Effector CD8-positive, alpha-beta T cell (primary cell): ENCODE data around the gene SKA1.

Experiments used
- DNase-seq: peaks from one replicate; lab custom pipeline; 2025; lab: John Stamatoyannopoulos, UW
- total RNA-seq, 4 experiments: gene quantifications; one replicate each; lab custom pipeline; 2026; lab: John Stamatoyannopoulos, UW

Gene SKA1
- 0.78 to 3.3 (median 0.93) reads per million in 4 experiments for total RNA-seq

GRCh38 chr18:50374753-50375391, at the start of gene SKA1:
Gene SKA1, plus strand, starts transcription at chr18:50375046. Its CDS starts 785 bp downstream, at chr18:50375831.
- peak; percentile 89 for DNase-seq

- no peak for DNase-seq
Measured at GRCh38 chr18:50327983-50328382, 46.9 kb upstream of the SKA1 start.

- no peak for DNase-seq
Measured at GRCh38 chr18:50330176-50330575, 44.7 kb upstream of the SKA1 start.

- DNase-seq: no peak
Measured at GRCh38 chr18:50331691-50332090, 43.2 kb upstream of the SKA1 start.

GRCh38 chr18:50334546-50335152, 40.2 kb upstream of the SKA1 start:
- DNase-seq: no peak

- DNase-seq: no peak
Measured at GRCh38 chr18:50338122-50338521, 36.7 kb upstream of the SKA1 start.

GRCh38 chr18:50338715-50339114, 36.1 kb upstream of the SKA1 start:
- DNase-seq: no peak

GRCh38 chr18:50340078-50340477, 34.8 kb upstream of the SKA1 start:
- DNase-seq: no peak

- DNase-seq: no peak
Measured at GRCh38 chr18:50341443-50341842, 33.4 kb upstream of the SKA1 start.

- no peak for DNase-seq
Measured at GRCh38 chr18:50350699-50351098, 24.1 kb upstream of the SKA1 start.

- DNase-seq: no peak
Measured at GRCh38 chr18:50356036-50356945, 18.6 kb upstream of the SKA1 start.

- no peak for DNase-seq
Measured at GRCh38 chr18:50358844-50359243, 16.0 kb upstream of the SKA1 start.

- DNase-seq: no peak
Measured at GRCh38 chr18:50359806-50360205, 15.0 kb upstream of the SKA1 start.

GRCh38 chr18:50360611-50361010, 14.2 kb upstream of the SKA1 start:
- no peak for DNase-seq

GRCh38 chr18:50369672-50370071, 5.2 kb upstream of the SKA1 start:
- no peak for DNase-seq

GRCh38 chr18:50372743-50373142, 2.1 kb upstream of the SKA1 start:
- DNase-seq: no peak

GRCh38 chr18:50373561-50374219, 1.2 kb upstream of the SKA1 start:
- no peak for DNase-seq

GRCh38 chr18:50374220-50374752, 560 bp upstream of the SKA1 start:
- DNase-seq: no peak

- no peak for DNase-seq
Measured at GRCh38 chr18:50377061-50377798, 2.4 kb downstream of the SKA1 start.

- DNase-seq: no peak
Measured at GRCh38 chr18:50388988-50389387, 14.1 kb downstream of the SKA1 start.

GRCh38 chr18:50393802-50394201, 19.0 kb downstream of the SKA1 start:
- no peak for DNase-seq
